Ovary (tissue), 3 donors: ENCODE results near the gene SLC20A1.

Source experiments
- EP300 ChIP-seq: sonication (generic); formaldehyde crosslinking; IDR thresholded peaks from one replicate; pipeline ENCODE4 v1.6.1; 2017; ENCODE audit warnings: antibody characterized with exemption
- POLR2A ChIP-seq: fragments of 450-650 bp; IDR thresholded peaks from one replicate; pipeline ENCODE4 v1.6.1; 2017; ENCODE audit warnings: antibody characterized with exemption, mild to moderate bottlenecking, moderate library complexity
- TF ChIP-seq, protein P1 (sequence below), 3 donors: fragments of 450-650 bp in 2 of 3; fragments of 200-600 bp in 1 of 3; IDR thresholded peaks; one replicate each; pipeline versions ENCODE4 v1.5.1 to v1.8.0; 2016 to 2022; ENCODE audit warnings: antibody characterized with exemption in 3 of 3, mild to moderate bottlenecking in 1 of 3
- donor health status: DM: no; HTN: no; CAD: no.

DNA sequence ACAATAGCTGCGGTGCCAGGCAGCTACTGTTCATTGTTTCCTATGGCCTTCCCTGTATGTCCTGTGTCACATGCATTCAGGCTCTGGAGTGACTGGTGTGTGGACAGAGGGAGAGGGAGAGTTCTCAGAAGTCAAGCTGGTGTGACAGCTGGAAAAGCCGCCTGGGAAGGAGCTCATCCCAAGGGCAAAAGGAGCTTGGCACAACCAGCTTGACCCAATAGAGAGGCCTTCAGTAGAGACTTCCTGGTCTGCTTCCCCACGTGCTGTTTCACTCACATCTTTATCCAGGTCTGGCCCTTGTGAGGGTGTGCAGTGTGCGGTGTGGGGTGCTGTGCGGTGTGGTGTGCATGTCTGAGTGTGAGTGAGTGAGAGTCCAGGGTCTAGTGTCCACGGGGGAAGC lies 64.0 kb downstream of the SLC20A1 start:
- TF ChIP-seq, protein P1, sequence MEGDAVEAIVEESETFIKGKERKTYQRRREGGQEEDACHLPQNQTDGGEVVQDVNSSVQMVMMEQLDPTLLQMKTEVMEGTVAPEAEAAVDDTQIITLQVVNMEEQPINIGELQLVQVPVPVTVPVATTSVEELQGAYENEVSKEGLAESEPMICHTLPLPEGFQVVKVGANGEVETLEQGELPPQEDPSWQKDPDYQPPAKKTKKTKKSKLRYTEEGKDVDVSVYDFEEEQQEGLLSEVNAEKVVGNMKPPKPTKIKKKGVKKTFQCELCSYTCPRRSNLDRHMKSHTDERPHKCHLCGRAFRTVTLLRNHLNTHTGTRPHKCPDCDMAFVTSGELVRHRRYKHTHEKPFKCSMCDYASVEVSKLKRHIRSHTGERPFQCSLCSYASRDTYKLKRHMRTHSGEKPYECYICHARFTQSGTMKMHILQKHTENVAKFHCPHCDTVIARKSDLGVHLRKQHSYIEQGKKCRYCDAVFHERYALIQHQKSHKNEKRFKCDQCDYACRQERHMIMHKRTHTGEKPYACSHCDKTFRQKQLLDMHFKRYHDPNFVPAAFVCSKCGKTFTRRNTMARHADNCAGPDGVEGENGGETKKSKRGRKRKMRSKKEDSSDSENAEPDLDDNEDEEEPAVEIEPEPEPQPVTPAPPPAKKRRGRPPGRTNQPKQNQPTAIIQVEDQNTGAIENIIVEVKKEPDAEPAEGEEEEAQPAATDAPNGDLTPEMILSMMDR (IDR thresholded peaks at IDR 0.05) = no peak
- TF ChIP-seq POLR2A (no peak), EP300 (no peak)
